ENCODE results near the gene INF2. TPM values are rescaled to one million over a fixed set of nuclear protein-coding genes. Genes with fewer than 3 reads are reported as not detected.

Gene INF2
- total RNA-seq, result 10 to 100 TPM; 66.7 to 71.5 TPM

DNA sequence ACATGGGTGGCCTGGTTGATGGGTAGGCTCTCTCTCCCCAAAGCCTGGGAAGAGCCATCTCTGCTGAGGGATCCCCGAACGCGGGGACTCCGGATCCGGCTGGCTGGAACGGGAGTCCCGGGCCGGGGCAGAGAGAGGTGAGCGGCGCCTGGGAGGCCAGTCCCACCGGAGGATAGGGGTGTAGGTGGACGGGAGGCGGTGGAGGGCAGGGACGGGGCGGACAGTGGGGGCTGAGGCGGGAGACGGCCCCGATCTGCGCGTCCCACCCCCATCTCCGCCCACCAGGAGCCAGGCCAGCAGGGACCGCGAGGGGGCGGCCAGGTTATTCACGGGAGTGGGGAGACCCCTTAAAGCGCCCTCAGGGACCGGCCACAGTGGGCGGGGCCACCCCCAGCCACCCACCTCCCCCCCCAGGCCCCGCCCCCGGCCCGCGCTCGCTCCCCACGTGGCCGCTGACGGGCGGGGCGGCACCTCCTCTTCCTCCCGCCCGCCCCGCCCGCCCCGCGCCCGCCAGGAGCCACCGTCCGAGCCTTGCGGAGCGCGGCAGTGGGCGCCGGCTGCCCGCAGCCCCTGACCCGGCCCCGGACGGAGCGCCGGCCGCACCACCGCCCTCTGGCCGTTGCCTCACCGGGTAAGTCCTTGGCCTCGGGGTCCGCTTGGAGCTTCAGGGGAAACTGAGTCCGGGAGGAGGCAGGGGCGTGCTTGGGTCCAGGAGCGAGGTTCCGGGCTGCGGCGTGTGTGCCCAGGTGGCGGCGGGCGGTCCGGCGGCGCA, at the start of gene INF2:
Gene INF2, plus strand, starts transcription at position 510 of the 772 bp plus-strand sequence. CDS start 11,748 bp downstream, outside the sequence.
- intact Hi-C loops (cut with micrococcal nuclease), result loop anchor here (1.0 kb wide), 1 partner anchor 24 kb away; no protein-coding TSS in a partner anchor
- Mint-ChIP-seq H3K27me3 (no peaks in the 10 kb centered on the region), H3K4me3 (peak within 1 kb of the TSS; percentile 78), H3K4me1 (ENCODE audit: low read depth) (peaks cover 54% of the 10 kb centered on the region), H3K27ac (no peak within 1 kb of the TSS), H3K9me3 (no peaks in the 10 kb centered on the region), H3K36me3 (peaks cover 2% of the 10 kb centered on the region)
- CTCF ChIA-PET, result interaction anchor here (1.9 kb wide), 1 partner anchor 11 kb away, joined by 10 read pairs; no protein-coding TSS in a partner anchor
- POLR2A ChIA-PET, result interaction anchor here (2.2 to 3.0 kb wide), 2 partner anchors 10 to 12 kb away, joined by 11 to 15 read pairs; no protein-coding TSS in a partner anchor
- DNase-seq, result peak; percentile 61

DNA sequence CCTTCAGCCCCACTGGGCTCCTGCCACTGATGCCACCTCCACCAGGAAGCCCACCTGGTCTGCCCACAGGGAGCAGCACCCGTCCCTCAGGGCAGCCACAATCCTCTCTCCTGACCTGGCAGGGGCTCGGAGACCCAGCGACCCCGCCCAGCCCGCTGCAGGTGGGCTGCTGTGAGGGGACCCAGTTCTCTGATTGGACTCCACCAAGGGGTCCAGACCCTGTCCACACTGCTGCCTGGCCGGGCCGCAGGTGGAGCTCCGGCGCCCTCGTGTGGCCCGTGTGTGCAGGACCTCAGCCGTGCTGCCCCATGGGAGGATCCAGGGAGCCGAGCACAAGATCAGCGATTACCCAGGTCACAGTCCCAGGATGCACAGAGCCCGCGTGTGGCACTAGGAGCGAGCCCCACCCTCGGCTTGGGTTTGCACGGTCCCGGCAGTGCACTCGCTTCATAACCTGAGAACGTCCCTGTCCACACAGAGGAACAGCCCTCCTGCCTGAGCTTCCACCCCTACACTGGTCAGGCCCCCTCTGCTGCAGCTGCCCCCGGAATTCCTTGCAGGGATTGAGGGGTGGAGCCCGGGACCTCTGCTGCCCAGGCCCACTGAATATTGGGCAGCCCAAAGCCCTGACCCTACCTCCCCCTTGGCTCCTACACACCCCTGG, 49.4 kb upstream of the INF2 start:
- intact Hi-C loops (cut with micrococcal nuclease), result loop anchor here (5.0 kb wide), 1 partner anchor 503 kb away; the partner anchor contains the start of gene KIF26A
- Mint-ChIP-seq H3K27ac (no peak overlapping the region), H3K9me3 (peaks cover 4% of the 10 kb centered on the region), H3K36me3 (no peaks in the 10 kb centered on the region), H3K27me3 (peaks cover 15% of the 10 kb centered on the region), H3K4me1 (ENCODE audit: low read depth) (no peaks in the 10 kb centered on the region), H3K4me3 (no peak overlapping the region)
- peak; percentile 65 for DNase-seq
- POLR2A ChIA-PET, result no interaction called here
- CTCF ChIA-PET, result interaction anchor here (0.8 to 1.7 kb wide), 5 partner anchors 22 to 739 kb away, joined by 3 to 9 read pairs (median 3); no protein-coding TSS in a partner anchor

DNA sequence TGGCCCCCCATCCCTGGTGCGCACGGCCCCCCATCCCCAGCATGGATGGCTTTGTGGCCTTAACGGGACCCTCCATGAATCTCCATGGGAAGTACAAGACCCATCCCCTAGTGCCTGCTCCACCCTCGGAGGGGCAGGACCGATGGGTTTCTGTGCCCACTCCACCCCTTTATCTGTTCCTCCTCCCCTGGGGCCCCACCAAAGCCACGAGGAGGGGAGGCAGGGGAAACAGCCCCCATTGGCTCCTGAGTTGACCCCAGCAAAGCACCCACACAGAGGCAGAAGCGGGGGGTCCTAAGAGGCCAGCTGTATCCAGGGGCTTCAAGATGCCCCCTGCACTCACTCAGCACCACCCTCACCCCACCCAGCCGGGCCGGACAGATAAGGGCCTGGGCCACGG, 48.7 kb upstream of the INF2 start:
- Mint-ChIP-seq H3K4me1 (ENCODE audit: low read depth) (no peaks in the 10 kb centered on the region), H3K9me3 (peaks cover 9% of the 10 kb centered on the region), H3K27me3 (peaks cover 17% of the 10 kb centered on the region), H3K27ac (no peak overlapping the region), H3K36me3 (no peaks in the 10 kb centered on the region), H3K4me3 (no peak overlapping the region)
- no peak for DNase-seq
- CTCF ChIA-PET, result interaction anchor here (0.8 to 1.7 kb wide), 4 partner anchors 503 to 740 kb away, joined by 3 to 9 read pairs (median 4); no protein-coding TSS in a partner anchor
- POLR2A ChIA-PET, result no interaction called here
- intact Hi-C loops (cut with micrococcal nuclease), result loop anchor here (5.0 kb wide), 1 partner anchor 503 kb away; the partner anchor contains the start of gene KIF26A

DNA sequence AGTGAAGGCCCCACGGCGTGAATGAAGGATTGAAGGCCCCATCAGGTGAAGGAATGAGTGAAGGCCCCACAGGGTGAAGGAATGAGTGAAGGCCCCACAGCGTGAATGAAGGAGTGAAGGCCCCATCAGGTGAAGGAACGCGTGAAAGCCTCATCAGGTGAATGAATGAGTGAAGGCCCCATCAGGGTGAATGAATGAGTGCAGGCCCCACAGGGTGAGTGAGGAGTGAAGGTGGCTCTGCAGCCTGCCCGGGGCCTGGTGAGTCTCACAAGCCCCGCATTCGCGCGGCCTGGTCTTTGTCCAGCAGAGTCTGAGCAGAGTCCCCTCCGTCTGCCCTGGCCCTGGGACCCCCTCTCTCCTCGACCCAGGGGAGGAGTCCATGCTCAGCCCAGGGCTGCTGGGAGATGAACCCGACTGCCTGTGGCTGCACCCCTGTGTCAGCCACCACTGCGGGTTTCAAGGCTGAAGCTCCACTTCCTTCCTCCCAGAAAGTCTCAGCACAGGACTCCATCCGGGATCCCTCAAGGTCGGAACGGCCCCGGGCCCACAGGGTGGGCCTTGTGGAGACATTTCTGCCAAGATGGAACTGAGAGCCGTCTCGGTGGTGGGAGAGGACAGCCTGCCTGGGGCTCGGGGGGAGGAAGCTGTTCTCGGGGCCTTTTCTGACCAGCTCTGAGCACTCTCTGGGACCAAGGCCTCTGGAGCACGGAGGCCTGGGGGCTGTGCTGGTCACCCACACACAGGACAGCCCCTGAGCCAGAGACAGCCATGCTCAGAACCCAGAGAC, 47.5 kb upstream of the INF2 start:
- no peak overlapping the region for H3K4me3 Mint-ChIP-seq
- no peaks in the 10 kb centered on the region for H3K4me1 Mint-ChIP-seq (ENCODE audit: low read depth)
- CTCF ChIA-PET, result no interaction called here
- no peak for DNase-seq
- H3K36me3 Mint-ChIP-seq, result no peaks in the 10 kb centered on the region
- H3K27ac Mint-ChIP-seq, result no peak overlapping the region
- H3K9me3 Mint-ChIP-seq, result peaks cover 9% of the 10 kb centered on the region
- peaks cover 17% of the 10 kb centered on the region for H3K27me3 Mint-ChIP-seq
- intact Hi-C loops (cut with micrococcal nuclease), result loop anchor here (5.0 kb wide), 1 partner anchor 505 kb away; the partner anchor contains the start of gene KIF26A
- POLR2A ChIA-PET, result no interaction called here

DNA sequence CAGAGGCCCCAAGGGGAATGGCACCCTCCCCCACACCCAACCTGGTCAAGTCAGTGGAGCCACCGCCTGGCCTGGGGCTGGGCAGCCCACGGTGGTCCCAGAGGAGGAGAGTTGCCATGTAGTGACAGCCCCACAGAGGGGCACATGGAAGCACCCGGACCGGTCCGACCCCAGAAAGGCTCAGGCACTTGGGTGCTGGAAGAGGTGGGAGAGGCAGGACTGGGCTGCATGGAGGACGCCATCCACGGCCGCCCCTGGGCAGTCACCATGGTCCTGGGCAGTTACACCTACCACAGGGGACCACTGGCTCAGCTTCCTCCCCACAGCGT, 46.9 kb upstream of the INF2 start:
- intact Hi-C loops (cut with micrococcal nuclease), result loop anchor here (5.0 kb wide), 1 partner anchor 505 kb away; the partner anchor contains the start of gene KIF26A
- ChIA-PET CTCF (no interaction called here), POLR2A (no interaction called here)
- Mint-ChIP-seq H3K36me3 (no peaks in the 10 kb centered on the region), H3K9me3 (peaks cover 9% of the 10 kb centered on the region), H3K4me1 (ENCODE audit: low read depth) (no peaks in the 10 kb centered on the region), H3K4me3 (no peak overlapping the region), H3K27me3 (peaks cover 17% of the 10 kb centered on the region), H3K27ac (no peak overlapping the region)
- DNase-seq, result no peak

DNA sequence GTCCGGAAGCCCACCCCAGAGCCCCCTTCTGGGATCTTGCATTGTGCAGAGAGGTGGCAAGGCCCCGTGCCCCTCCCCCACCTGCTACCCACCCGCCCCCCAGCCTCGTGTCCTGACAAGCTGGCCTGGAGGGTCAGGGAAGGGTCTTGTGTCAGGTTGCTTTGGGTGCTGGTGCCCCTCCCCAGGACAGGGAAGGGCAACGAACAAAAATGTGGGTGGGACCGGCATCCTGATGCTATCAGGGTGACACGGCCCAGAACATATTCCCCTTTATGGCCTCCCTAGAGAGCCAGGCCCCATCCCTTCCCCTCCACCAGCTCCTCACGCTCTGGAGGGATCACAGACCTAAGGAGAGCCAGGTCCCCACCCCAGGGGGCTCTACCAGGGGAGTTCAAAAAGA, 46.1 kb upstream of the INF2 start:
- Mint-ChIP-seq H3K36me3 (no peaks in the 10 kb centered on the region), H3K9me3 (peaks cover 9% of the 10 kb centered on the region), H3K27me3 (peaks cover 14% of the 10 kb centered on the region), H3K27ac (no peak overlapping the region), H3K4me3 (no peak overlapping the region), H3K4me1 (ENCODE audit: low read depth) (no peaks in the 10 kb centered on the region)
- ChIA-PET CTCF (interaction anchor here (0.9 to 1.2 kb wide), 2 partner anchors 10 to 66 kb away, joined by 3 read pairs; no protein-coding TSS in a partner anchor), POLR2A (no interaction called here)
- no peak for DNase-seq
- intact Hi-C loops (cut with micrococcal nuclease), result loop anchor here (5.0 kb wide), 1 partner anchor 506 kb away; the partner anchor contains the start of gene KIF26A

DNA sequence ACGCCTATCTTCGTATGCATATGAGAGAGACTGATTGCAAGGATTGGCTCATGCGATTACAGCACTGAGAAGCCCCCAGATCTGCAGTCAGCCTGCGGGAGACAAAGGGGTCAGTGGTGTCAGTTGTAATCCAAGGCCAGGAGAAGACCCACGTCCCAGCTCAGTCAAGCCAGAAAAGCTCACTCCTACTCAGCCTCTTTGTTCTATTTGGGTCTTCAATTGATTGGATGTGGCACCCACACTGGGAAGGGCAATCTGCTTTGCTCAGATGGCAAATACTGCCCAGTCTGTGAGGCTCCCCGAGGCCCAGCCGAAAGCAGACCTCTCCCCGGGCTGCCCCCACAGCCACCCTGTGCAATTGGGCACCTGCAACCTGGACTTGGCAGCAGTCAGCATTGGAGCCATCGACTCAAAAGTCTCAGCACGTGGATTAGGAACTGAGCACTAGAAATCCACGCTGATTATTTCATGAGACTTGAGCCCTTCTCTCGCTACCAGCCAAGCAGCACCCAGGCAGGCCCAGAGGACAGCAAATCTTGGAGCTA, 45.3 kb upstream of the INF2 start:
- POLR2A ChIA-PET, result no interaction called here
- DNase-seq, result no peak
- Mint-ChIP-seq H3K27ac (no peak overlapping the region), H3K4me1 (ENCODE audit: low read depth) (no peaks in the 10 kb centered on the region), H3K36me3 (no peaks in the 10 kb centered on the region), H3K4me3 (no peak overlapping the region), H3K27me3 (peaks cover 9% of the 10 kb centered on the region), H3K9me3 (peaks cover 9% of the 10 kb centered on the region)
- CTCF ChIA-PET, result interaction anchor here (1.2 kb wide), 1 partner anchor 9 kb away, joined by 3 read pairs; no protein-coding TSS in a partner anchor
- intact Hi-C loops (cut with micrococcal nuclease), result loop anchor here (5.0 kb wide), 1 partner anchor 507 kb away; the partner anchor contains the start of gene KIF26A

DNA sequence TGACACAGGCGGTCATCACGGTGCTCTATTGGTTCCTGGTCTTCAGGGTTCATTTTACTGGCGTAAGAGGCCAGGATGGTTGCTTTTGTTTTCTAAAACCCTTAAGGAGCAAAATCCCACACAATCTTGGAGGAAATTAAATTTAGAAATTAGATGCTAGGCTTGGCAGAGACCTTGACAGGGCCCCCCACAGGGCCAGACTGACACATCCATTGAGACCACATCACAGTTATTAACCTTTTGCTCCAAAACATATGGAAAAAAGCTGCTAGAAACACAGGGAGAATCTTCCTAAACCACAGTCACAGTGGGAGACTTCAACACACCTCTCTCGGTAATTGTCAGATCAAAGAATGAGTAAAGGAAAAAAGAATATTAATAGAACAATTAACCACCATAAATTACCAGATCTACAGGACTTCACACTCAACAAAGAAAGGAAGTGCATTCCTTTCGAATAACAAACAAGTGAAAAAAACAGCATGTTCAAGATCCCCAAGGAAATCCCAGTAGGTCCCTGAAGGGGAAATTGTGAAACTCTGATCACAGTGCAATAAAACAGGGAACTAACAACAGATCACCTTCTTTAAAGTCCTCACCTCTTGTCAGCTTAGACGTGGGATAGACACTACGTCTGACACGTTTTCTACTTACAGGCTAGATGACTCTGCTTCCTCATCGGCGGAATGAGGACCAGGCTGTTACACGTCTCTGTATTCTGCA, 44.6 kb upstream of the INF2 start:
- Mint-ChIP-seq H3K27ac (no peak overlapping the region), H3K36me3 (no peaks in the 10 kb centered on the region), H3K4me1 (ENCODE audit: low read depth) (no peaks in the 10 kb centered on the region), H3K27me3 (peaks cover 5% of the 10 kb centered on the region), H3K9me3 (peaks cover 9% of the 10 kb centered on the region), H3K4me3 (no peak overlapping the region)
- intact Hi-C loops (cut with micrococcal nuclease), result loop anchor here (5.0 kb wide), 1 partner anchor 508 kb away; the partner anchor contains the start of gene KIF26A
- CTCF ChIA-PET, result no interaction called here
- DNase-seq, result no peak
- POLR2A ChIA-PET, result no interaction called here

DNA sequence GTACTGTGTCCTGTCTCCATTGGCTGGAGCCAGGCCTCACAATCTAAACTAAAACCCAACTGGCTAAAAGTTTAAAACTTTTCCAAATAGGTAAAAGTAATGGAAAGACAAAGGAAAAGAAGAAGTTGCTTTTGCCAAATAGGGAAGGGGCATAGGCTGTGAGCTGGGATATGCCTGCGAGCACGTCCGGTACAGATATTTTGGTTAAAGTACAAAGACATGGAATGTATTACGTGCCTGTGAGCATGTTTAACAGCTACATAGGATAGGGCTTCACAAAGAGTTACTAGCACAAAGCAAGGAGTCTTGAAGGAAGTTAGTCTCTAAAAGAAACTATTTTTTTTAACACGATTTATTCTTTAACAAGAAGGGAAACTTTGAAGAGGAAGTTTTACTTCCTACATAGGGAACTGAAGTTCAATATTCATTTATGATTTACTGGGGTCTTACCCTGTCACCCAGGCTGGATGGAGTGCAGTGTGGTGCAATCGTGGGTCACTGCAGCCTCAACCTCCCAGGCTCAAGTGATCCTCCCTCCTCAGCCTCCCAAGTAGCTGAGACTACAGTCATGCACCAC, 41.9 kb upstream of the INF2 start:
- Mint-ChIP-seq H3K4me1 (ENCODE audit: low read depth) (no peaks in the 10 kb centered on the region), H3K4me3 (no peak overlapping the region), H3K36me3 (no peaks in the 10 kb centered on the region), H3K9me3 (peaks cover 9% of the 10 kb centered on the region), H3K27me3 (peaks cover 3% of the 10 kb centered on the region), H3K27ac (no peak overlapping the region)
- intact Hi-C loops (cut with micrococcal nuclease), result no loop called here
- POLR2A ChIA-PET, result no interaction called here
- DNase-seq, result no peak
- CTCF ChIA-PET, result interaction anchor here (1.3 kb wide), 1 partner anchor 62 kb away, joined by 6 read pairs; no protein-coding TSS in a partner anchor

DNA sequence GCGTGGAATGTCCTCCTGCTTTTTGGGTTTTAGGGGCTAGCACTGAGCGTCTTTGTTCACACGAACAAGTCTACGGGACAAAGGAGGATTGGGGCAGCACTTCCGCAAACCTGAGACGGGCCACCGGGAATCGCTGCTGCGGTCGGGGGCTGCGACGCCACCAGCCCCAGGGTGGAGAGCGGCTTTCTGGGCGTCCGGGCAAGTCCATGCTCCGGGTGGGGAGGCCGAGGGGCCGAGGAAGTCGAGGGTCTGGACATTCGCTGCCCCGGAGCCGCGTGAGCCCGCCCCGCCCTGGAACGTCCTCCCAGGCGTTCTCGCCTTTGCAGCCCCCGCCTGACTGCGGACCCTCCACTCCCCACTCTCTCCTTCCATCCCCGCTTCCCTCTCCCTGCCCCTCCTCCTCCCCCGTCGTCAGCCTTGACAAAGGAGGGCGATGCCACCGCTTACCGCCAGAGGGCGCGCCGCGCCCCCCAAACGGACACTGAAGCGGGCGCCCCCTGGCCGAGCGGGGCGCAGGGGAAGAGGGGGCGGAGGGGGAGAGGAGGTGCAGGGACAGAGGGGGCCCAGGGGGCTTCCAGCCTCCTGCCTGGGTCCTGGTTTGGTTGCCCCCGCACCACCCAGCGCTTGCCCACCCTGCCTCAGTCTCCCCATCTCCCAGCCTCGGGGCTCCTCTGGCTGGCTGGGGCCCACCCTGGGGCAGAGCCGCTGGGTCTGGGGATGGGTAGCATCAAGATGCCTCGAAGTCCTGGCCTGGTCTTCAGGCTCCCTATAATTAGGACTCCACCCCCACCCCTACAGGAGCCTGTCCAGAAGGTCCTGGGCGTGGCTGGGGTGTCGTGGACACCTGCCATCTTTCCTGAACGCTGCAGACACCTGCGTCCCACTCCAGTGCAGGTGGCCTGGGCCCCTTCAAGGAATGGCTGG, 39.1 kb upstream of the INF2 start:
- Mint-ChIP-seq H3K27me3 (peaks cover 2% of the 10 kb centered on the region), H3K27ac (no peak overlapping the region), H3K4me1 (ENCODE audit: low read depth) (no peaks in the 10 kb centered on the region), H3K4me3 (no peak overlapping the region), H3K36me3 (no peaks in the 10 kb centered on the region), H3K9me3 (peaks cover 1% of the 10 kb centered on the region)
- ChIA-PET POLR2A (no interaction called here), CTCF (interaction anchor here (1.0 to 1.3 kb wide), 2 partner anchors 23 to 59 kb away, joined by 3 to 5 read pairs; no protein-coding TSS in a partner anchor)
- intact Hi-C loops (cut with micrococcal nuclease), result loop anchor here (1.0 kb wide), 1 partner anchor 58 kb away; no protein-coding TSS in a partner anchor
- DNase-seq, result peak; percentile 73

All from activated CD4-positive, alpha-beta memory T cell treated with anti-CD3 and anti-CD28 coated beads for 36 hours (primary cell).